ENCODE data around the gene ABCF2.

Gene ABCF2

GRCh38 chr7:151166629-151167196 lies 60.3 kb downstream of the ABCF2 start:
- Histone ChIP-seq H3K9ac (ENCODE audit: low read depth in 1 of 2, low read length in 2 of 2) (no peak overlapping the region), H3K4me3 (ENCODE audit: low read depth in 1 of 2, low read length in 2 of 2) (no peak overlapping the region), H3K9me3 (ENCODE audit: control insufficient read depth in 1 of 2, low read length in 2 of 2) (no peaks in the 10 kb centered on the region), H3K27me3 (ENCODE audit: control insufficient read depth in 1 of 2, insufficient read depth in 2 of 2, low read length in 2 of 2) (peaks cover 49 to 53% of the 10 kb centered on the region in 2 donors), H3K4me1 (ENCODE audit: control insufficient read depth in 1 of 2, insufficient read depth in 2 of 2, low read length in 2 of 2) (peaks cover 4% of the 10 kb centered on the region in 2 donors), H3K27ac (ENCODE audit: low read depth, low read length) (no peak overlapping the region), H3K36me3 (ENCODE audit: control insufficient read depth in 1 of 2, insufficient read depth in 2 of 2, low read length in 2 of 2) (no peaks in the 10 kb centered on the region)

All from duodenal mucosa (tissue), 2 donors.